AG04450 (cell line): ENCODE measurements around the gene CCDC106. TPM values are rescaled to one million over a fixed set of nuclear protein-coding genes. Genes with fewer than 3 reads are reported as not detected.

Experiments used
- CTCF ChIA-PET: fragments of 300-600, 350-600 bp; formaldehyde crosslinking; extraction: SDS; loops from one replicate; lab custom pipeline; 2022; ENCODE audit warnings: antibody characterized with exemption, inconsistent platforms; lab: Charles Lee
- POLR2A ChIA-PET: fragments of 350-600 bp; formaldehyde crosslinking; extraction: SDS; loops from one replicate; lab custom pipeline; 2021; ENCODE audit warnings: antibody characterized with exemption, inconsistent platforms; lab: Yijun Ruan, JAX
- DNase-seq: peaks from one replicate; pipeline ENCODE4 v3.0.0-alpha.2; 2011; ENCODE audit warnings: low read depth, low spot score
- H3K27ac ChIP-seq: one replicate; pipeline ENCODE4 v1.5.1; 2012; ENCODE audit warnings: low read depth, low read length, control low read depth
- H3K27me3 ChIP-seq: one replicate; pipeline ENCODE4 v1.6.0; 2012; ENCODE audit warnings: low read length; ENCODE audit not compliant: control insufficient read depth, insufficient read depth
- H3K4me3 ChIP-seq: 2 replicates; pipeline ENCODE4 v1.5.1; 2011; ENCODE audit warnings: mild to moderate bottlenecking, low read depth, low read length, control low read depth
- H3K9me3 ChIP-seq: 2 replicates; pipeline ENCODE4 v1.5.1; 2012; ENCODE audit warnings: low read length; ENCODE audit not compliant: control insufficient read depth, insufficient read depth
- polyA plus RNA-seq: library from polyadenylated mRNA; depleted of rRNA; stranded (reverse); fragments of >200 nt; gene quantifications from 2 replicates; pipeline ENCODE4 v1.2.3, GENCODE V29; 2011
- TF ChIP-seq, protein P1 (sequence below): IDR thresholded peaks from 2 replicates; pipeline ENCODE4 v1.5.1; 2011; ENCODE audit warnings: low read depth, low read length, control low read depth, inconsistent platforms

Gene CCDC106
- polyA plus RNA-seq, 1 experiment = 6.2 TPM

DNA sequence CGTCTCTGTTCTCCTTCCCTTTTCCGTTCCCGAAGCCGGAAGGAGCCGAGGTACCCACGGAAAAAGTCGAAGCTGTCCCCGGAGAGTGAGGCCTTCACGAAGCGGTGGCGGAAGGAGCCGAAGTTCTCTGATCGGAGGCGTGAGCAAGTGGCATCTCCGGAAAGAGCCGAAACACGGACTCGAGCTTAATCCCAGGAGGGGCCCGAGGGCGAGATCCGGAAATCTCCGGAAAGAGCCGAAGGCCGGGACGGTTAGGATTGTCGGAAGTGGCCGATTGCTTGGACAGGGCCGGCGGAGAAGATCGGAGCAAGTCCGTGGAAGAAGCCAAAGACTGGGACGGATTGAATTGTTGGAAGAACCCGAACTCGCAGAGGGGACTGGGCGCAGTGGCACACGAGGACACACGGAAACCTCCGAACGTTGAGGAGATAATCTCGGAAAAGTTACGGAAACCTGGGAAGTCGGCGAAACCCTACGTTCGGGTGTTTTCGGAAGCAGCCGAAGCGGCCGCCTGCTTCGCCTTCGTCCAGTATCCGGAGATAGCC lies 6.4 kb downstream of the CCDC106 start:
- Histone ChIP-seq H3K9me3 (no peaks in the 10 kb centered on the region; the same call in 1 of the 2 replicates), H3K27me3 (no peaks in the 10 kb centered on the region), H3K4me3 (peak overlapping the region; percentile 92), H3K27ac (peak overlapping the region; percentile 97)
- TF ChIP-seq, protein P1, sequence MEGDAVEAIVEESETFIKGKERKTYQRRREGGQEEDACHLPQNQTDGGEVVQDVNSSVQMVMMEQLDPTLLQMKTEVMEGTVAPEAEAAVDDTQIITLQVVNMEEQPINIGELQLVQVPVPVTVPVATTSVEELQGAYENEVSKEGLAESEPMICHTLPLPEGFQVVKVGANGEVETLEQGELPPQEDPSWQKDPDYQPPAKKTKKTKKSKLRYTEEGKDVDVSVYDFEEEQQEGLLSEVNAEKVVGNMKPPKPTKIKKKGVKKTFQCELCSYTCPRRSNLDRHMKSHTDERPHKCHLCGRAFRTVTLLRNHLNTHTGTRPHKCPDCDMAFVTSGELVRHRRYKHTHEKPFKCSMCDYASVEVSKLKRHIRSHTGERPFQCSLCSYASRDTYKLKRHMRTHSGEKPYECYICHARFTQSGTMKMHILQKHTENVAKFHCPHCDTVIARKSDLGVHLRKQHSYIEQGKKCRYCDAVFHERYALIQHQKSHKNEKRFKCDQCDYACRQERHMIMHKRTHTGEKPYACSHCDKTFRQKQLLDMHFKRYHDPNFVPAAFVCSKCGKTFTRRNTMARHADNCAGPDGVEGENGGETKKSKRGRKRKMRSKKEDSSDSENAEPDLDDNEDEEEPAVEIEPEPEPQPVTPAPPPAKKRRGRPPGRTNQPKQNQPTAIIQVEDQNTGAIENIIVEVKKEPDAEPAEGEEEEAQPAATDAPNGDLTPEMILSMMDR = no peak
- DNase-seq = peak; percentile 99
- ChIA-PET POLR2A (interaction anchor here (0.6 to 1.4 kb wide), 9 partner anchors 18 to 395 kb away, joined by 3 to 8 read pairs (median 3); partner anchors contain the start of genes FIZ1, ISOC2, PPP6R1 and ZNF784), CTCF (interaction anchor here (0.6 to 1.6 kb wide), 13 partner anchors 9 to 511 kb away, joined by 3 to 20 read pairs (median 3); no protein-coding TSS in a partner anchor)

DNA sequence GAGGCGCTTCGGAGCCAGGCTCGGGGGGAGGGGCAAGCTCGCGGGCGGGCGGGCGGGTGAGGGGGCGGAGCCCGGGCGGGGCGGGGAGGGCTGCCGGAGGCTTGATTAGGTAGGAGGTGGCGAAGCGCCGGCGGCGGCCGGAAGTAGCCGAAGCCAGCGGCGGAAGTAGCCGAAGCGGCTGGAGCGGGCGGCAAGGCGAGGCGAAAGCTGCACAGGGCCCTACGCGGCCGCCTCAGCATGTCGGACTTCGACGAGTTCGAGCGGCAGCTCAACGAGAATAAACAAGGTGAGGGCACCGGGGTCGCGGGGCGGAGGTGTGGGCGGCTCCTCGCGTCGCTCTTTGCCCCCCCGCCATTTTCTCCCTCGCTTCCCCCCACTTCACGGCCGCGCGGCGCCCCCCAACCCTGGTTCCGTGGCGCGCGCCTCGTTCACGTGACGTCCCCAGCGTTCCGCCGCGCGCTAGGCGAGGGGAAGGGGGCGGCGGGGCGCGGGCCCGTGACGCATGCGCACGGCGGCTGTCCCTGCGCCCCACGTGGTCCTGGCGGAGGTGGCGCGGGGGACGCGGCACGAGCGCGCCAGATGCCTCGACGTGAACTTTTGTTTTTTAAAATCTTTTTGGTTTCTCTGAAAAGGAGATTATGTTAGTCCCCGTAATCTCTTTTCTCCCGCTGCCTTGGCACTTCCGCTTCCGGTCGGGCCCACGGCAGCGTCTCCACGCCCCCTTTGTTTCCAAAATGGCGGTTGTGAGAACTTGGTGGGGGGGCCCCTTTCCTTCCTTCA lies 7.0 kb downstream of the CCDC106 start, which contains the start of gene U2AF2:
TSS of gene U2AF2 (plus strand) at position 168 of the 780 bp plus-strand sequence. CDS start at position 238, 70 bp downstream.
- TF ChIP-seq, protein P1 = no peak
- POLR2A ChIA-PET = interaction anchor here (0.7 to 1.4 kb wide), 8 partner anchors 18 to 396 kb away, joined by 3 to 8 read pairs (median 4); partner anchors contain the start of genes FIZ1, ISOC2, PPP6R1 and ZNF784
- Histone ChIP-seq H3K27ac (peak within 1 kb of the TSS; percentile 99), H3K9me3 (no peaks in the 10 kb centered on the region; the same call in 1 of the 2 replicates), H3K4me3 (peak within 1 kb of the TSS; percentile 93), H3K27me3 (no peaks in the 10 kb centered on the region)
- CTCF ChIA-PET = interaction anchor here (0.6 to 1.6 kb wide), 12 partner anchors 9 to 512 kb away, joined by 3 to 20 read pairs (median 4); no protein-coding TSS in a partner anchor
- DNase-seq = peak; percentile 84

DNA sequence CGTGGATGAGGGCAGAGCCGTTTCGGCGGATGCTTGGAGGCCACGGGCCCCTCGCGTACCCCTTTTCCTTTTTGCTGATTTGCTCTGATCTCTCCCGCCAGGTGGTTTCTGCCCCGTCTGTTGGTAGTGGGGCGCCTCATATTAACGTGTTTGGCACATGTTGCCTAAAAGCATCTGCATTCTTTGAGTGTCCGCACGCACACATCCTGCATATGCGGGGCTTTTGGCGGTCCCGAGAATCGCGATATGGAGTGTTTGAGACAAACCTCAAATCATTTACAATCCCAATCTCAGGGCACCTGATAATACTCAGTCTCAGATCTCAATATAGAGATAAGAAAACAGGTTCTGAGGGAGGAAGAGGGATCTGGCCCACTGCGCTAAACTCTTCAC lies 7.6 kb downstream of the CCDC106 start:
- Histone ChIP-seq H3K4me3 (peak overlapping the region; percentile 93), H3K27me3 (no peaks in the 10 kb centered on the region), H3K27ac (peak overlapping the region; percentile 99), H3K9me3 (no peaks in the 10 kb centered on the region; the same call in 1 of the 2 replicates)
- ChIA-PET POLR2A (no interaction called here), CTCF (no interaction called here)
- no peak for DNase-seq
- TF ChIP-seq, protein P1 = no peak

DNA sequence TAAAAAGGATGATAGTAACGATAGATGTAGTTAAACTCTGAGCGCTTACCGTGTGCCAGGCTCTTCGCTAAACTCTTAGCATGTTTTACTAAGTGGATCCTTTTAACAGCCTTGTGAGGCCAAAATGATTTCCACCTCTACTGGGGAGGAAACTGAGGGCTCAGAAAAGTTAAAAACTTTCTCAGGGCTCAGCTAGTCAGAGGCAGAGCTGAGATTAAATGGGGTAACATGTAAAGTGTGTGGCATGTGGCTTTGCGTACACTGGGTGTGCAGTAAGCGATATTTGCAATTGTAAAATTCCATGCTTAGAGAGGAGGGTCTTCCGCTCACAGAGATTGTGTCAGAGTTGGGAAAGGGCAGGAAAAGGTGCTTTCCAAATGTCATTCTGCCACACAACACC lies 8.5 kb downstream of the CCDC106 start:
- H3K27ac ChIP-seq = no peak overlapping the region
- CTCF ChIA-PET = interaction anchor here (1.8 kb wide), 1 partner anchor 15 kb away, joined by 8 read pairs; no protein-coding TSS in a partner anchor
- no peak for DNase-seq
- TF ChIP-seq, protein P1 = no peak
- POLR2A ChIA-PET = interaction anchor here (1.0 kb wide), 1 partner anchor 76 kb away, joined by 3 read pairs; the partner anchor contains the start of gene ZNF579
- peak overlapping the region; percentile 93 for H3K4me3 ChIP-seq
- no peaks in the 10 kb centered on the region; the same call in 1 of the 2 replicates for H3K9me3 ChIP-seq
- H3K27me3 ChIP-seq = no peaks in the 10 kb centered on the region
